ENCODE measurements around the gene JUND.

The JUND gene

GRCh38 chr19:18232540-18233223 lies 48.7 kb downstream of the JUND start:
- no peak for TF ChIP-seq CTCF (IDR thresholded peaks at IDR 0.05; ENCODE audit: insufficient read depth, missing control alignments)
- DNase-seq (ENCODE audit: insufficient read length, low spot score) (peak; percentile 72), FAIRE-seq (no peak)

GRCh38 chr19:18231775-18232174 lies 49.6 kb downstream of the JUND start:
- no peak for DNase-seq (ENCODE audit: insufficient read length, low spot score)
- no peak for FAIRE-seq
- no peak for TF ChIP-seq CTCF (IDR thresholded peaks at IDR 0.05; ENCODE audit: insufficient read depth, missing control alignments)

- no peak for DNase-seq (ENCODE audit: insufficient read length, low spot score)
- no peak for TF ChIP-seq CTCF (IDR thresholded peaks at IDR 0.05; ENCODE audit: insufficient read depth, missing control alignments)
- FAIRE-seq = no peak
These were observed 50.3 kb downstream of the JUND start for GRCh38 chr19:18230941-18231734.

GRCh38 chr19:18229915-18230314 lies 51.5 kb downstream of the JUND start:
- TF ChIP-seq CTCF (IDR thresholded peaks at IDR 0.05; ENCODE audit: insufficient read depth, missing control alignments) = no peak
- DNase-seq (ENCODE audit: insufficient read length, low spot score) (no peak), FAIRE-seq (no peak)
